Parathyroid adenoma (tissue), 2 donors: ENCODE measurements around the gene HDAC4.
A peak's percentile ranks its signal among the peaks of the same experiment; 100 is the strongest.

Source experiments
- H2AFZ ChIP-seq: fragments of 300-600 bp; sonication (generic); one replicate; pipeline ENCODE4 v1.7.0; 2017; ENCODE audit warnings: antibody characterized with exemption, mild to moderate bottlenecking
- H3K27ac ChIP-seq: fragments of 300-600 bp; sonication (generic); one replicate; pipeline ENCODE4 v1.7.0; 2017
- H3K27me3 ChIP-seq: fragments of 300-600 bp; sonication (generic); one replicate; pipeline ENCODE4 v1.7.0; 2017; ENCODE audit warnings: low read length; ENCODE audit not compliant: control insufficient read depth, insufficient read depth
- H3K36me3 ChIP-seq: fragments of 300-600 bp; sonication (generic); one replicate; pipeline ENCODE4 v1.7.0; 2017; ENCODE audit warnings: low read length; ENCODE audit not compliant: control insufficient read depth, insufficient read depth
- H3K4me1 ChIP-seq: fragments of 300-600 bp; sonication (generic); one replicate; pipeline ENCODE4 v1.7.0; 2017; ENCODE audit warnings: control low read depth
- H3K4me2 ChIP-seq: fragments of 300-600 bp; sonication (generic); one replicate; pipeline ENCODE4 v1.7.0; 2017; ENCODE audit warnings: low read length
- H3K4me3 ChIP-seq: fragments of 300-600 bp; sonication (generic); one replicate; pipeline ENCODE4 v1.7.0; 2017; ENCODE audit warnings: low read depth, low read length
- H3K79me2 ChIP-seq: fragments of 300-600 bp; sonication (generic); one replicate; pipeline ENCODE4 v1.7.0; 2017; ENCODE audit warnings: control low read depth
- H3K9ac ChIP-seq: fragments of 300-600 bp; sonication (generic); one replicate; pipeline ENCODE4 v1.7.0; 2017; ENCODE audit warnings: mild to moderate bottlenecking
- H3K9me3 ChIP-seq: fragments of 300-600 bp; sonication (generic); one replicate; pipeline ENCODE4 v1.7.0; 2017; ENCODE audit warnings: low read length; ENCODE audit not compliant: control insufficient read depth
- TF ChIP-seq, protein P1 (sequence below): fragments of 300-600 bp; sonication (generic); IDR thresholded peaks from one replicate; pipeline ENCODE4 v1.7.0; 2017; ENCODE audit warnings: antibody characterized with exemption, mild to moderate bottlenecking
- donor health status: primary hyperparathyroidism.

Gene HDAC4

DNA sequence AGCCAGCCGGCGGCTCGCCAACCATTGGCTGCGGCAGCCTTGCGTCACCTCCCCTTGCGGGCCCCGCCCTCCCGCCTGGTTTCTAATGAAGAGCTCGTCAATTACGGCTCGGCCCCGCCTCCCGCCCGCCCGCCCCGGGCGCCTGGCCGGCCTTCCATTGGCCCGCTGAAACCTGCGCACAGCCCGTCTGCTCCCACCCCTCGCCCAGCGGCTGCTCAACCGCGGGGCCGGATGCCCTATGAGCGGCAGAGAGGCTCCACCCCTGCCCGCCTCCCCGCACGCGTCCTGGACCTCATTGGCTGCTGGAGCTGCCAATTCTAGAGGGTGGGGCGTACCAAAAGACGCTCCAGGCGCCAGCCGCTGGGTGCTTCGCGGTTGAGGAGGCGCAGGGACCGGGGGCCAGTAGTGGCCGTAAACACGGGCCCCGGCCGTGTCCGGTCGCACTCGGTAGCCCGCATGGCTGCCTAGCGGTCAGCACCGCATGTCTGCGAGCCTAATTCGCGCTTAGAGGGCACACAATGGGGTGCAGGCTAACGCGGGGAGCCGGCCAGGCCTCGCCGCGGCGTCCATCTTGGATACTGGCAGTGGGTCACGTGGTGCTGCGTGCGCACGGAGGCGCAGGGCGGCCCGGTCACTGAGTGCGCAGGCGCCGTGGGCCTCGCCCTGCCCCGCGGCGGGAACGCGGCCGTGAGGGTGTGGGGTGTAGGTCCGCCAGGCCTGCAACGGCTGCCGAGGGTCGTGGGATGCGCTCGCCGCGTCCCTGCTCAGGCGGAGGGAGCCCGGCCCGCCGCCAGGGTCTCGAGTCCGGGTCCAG lies 454 bp upstream of the HDAC4 start:
- peak overlapping the region; percentile 95 for H3K9ac ChIP-seq
- H3K4me2 ChIP-seq: peak overlapping the region; percentile 88
- H3K36me3 ChIP-seq: no peaks in the 10 kb centered on the region
- H3K4me3 ChIP-seq: peak overlapping the region; percentile 95
- no peaks in the 10 kb centered on the region for H3K4me1 ChIP-seq
- H2AFZ ChIP-seq: peak overlapping the region; percentile 97
- H3K27me3 ChIP-seq: no peaks in the 10 kb centered on the region
- TF ChIP-seq, protein P1, sequence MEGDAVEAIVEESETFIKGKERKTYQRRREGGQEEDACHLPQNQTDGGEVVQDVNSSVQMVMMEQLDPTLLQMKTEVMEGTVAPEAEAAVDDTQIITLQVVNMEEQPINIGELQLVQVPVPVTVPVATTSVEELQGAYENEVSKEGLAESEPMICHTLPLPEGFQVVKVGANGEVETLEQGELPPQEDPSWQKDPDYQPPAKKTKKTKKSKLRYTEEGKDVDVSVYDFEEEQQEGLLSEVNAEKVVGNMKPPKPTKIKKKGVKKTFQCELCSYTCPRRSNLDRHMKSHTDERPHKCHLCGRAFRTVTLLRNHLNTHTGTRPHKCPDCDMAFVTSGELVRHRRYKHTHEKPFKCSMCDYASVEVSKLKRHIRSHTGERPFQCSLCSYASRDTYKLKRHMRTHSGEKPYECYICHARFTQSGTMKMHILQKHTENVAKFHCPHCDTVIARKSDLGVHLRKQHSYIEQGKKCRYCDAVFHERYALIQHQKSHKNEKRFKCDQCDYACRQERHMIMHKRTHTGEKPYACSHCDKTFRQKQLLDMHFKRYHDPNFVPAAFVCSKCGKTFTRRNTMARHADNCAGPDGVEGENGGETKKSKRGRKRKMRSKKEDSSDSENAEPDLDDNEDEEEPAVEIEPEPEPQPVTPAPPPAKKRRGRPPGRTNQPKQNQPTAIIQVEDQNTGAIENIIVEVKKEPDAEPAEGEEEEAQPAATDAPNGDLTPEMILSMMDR: no peak
- H3K27ac ChIP-seq: peak overlapping the region; percentile 98
- no peaks in the 10 kb centered on the region for H3K9me3 ChIP-seq
- peaks cover 6% of the 10 kb centered on the region for H3K79me2 ChIP-seq

DNA sequence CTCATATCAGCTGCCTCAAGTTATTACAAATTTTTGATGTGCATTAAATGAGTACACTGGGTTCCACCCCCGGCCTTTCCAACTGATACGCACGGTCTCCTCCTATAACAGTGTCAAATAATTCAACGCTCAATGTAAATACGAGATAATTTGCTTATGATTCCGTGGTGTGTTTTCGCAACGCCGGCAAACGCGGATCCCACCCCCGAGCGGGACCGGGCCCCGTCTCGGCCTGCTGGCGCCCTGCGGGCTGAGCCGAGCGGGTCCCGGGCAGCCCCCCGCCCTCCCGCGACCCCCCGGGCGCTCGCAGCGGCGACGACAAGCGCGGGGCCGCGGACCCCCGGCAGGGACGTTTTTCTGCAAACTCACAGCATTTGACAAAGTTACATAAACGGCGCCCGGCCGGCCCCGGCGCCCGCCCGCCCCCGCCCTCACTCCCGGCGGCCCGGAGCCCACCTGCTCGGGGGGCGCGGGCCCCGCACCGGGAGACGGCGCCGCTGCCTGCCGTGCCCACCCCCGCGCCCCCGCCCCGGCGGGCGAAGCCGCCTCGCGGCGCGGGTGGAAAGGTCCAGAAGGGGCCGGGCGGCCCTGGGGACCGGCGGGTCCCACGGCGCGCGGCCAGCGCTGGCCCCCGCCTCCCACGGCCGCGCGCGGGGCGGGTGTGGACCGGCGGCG lies 762 bp downstream of the HDAC4 start:
- H3K4me1 ChIP-seq: no peaks in the 10 kb centered on the region
- no peaks in the 10 kb centered on the region for H3K9me3 ChIP-seq
- peak overlapping the region; percentile 21 for H3K27ac ChIP-seq
- peak overlapping the region; percentile 73 for H3K4me2 ChIP-seq
- no peaks in the 10 kb centered on the region for H3K36me3 ChIP-seq
- TF ChIP-seq, protein P1: no peak
- H2AFZ ChIP-seq: peak overlapping the region; percentile 29
- no peak overlapping the region for H3K9ac ChIP-seq
- peaks cover 6% of the 10 kb centered on the region for H3K79me2 ChIP-seq
- peak overlapping the region; percentile 46 for H3K4me3 ChIP-seq
- H3K27me3 ChIP-seq: no peaks in the 10 kb centered on the region

DNA sequence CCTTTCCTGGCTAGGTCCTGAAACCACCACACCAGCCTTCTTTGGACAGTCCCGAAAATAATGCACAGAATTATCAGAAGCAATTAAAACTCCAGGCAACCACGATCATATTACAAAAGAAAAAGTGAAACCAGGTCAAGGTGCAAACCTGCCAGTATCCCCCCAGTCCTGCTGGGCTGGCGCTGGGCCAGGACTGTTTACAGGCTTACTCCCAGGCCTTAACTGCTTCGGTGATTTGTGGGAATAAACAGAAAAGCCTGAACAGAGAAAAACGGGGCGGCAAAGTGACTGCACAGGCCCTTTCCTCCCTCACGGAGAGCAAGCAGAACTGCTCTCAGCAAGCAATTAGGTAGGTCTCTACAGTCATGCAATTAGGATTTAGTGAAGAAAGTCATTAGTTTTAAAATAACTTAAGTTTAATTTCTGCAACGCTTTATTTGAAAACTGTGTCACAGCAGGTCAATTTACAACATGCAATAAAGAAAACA lies 1.3 kb downstream of the HDAC4 start:
- H3K27me3 ChIP-seq: no peaks in the 10 kb centered on the region
- peak overlapping the region; percentile 21 for H3K27ac ChIP-seq
- TF ChIP-seq, protein P1: no peak
- H3K4me1 ChIP-seq: no peaks in the 10 kb centered on the region
- H2AFZ ChIP-seq: peak overlapping the region; percentile 29
- H3K9ac ChIP-seq: no peak overlapping the region
- H3K4me3 ChIP-seq: peak overlapping the region; percentile 46
- no peaks in the 10 kb centered on the region for H3K36me3 ChIP-seq
- peak overlapping the region; percentile 73 for H3K4me2 ChIP-seq
- H3K9me3 ChIP-seq: no peaks in the 10 kb centered on the region
- H3K79me2 ChIP-seq: peaks cover 9% of the 10 kb centered on the region

DNA sequence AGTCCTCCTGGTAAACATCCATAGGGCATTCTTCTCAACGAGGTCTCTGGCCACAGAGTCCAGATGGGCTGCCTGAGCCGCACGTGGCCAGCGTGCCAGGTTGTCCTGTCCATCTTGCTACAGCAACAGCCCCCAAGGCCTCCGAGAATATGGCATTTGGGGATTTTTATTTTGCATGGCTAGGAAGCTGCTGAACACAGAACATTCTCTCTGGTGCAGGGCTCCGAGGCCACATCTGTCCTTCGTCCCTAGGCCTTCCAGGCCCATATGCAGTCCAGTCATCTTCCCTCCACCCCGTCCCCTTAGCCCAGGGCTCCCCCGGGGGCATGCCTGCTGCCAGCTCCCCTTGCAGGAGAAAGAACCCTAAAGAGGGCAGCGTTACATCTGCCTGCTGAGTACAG lies 2.3 kb downstream of the HDAC4 start:
- TF ChIP-seq, protein P1: no peak
- Histone ChIP-seq H3K79me2 (peaks cover 9% of the 10 kb centered on the region), H3K4me3 (no peak overlapping the region), H3K4me1 (no peaks in the 10 kb centered on the region), H3K4me2 (no peak overlapping the region), H3K27me3 (no peaks in the 10 kb centered on the region), H3K27ac (no peak overlapping the region), H3K36me3 (no peaks in the 10 kb centered on the region), H3K9ac (no peak overlapping the region), H3K9me3 (no peaks in the 10 kb centered on the region), H2AFZ (no peak overlapping the region)
